Measurements from ENCODE around the gene MYO7B. TPM values are rescaled to one million over a fixed set of nuclear protein-coding genes. Genes with fewer than 3 reads are reported as not detected.

MYO7B gene
- total RNA-seq, 4 donors from 2014 or later, result 214 to 1,039 (median 594) TPM

DNA sequence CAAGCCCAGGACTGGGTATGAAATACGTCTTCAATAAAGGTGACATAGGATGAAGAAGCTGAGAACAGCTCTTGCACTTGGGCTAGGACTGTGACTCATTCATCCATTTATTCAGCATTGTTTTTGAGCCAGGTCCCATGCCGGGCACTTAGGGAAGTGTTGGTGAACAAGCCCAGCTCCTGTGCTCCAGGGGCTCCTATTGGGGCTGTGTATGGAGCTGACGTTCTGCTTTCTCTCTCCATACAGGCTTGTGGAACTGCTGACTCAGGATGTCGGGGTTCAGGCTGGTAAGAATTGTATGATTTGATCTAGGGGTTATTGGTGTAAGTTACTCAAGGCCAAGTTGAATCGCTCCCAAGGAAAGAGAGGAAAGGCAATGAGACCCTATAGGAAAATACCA lies 24.0 kb downstream of the MYO7B start:
- H3K27me3 ChIP-seq, result no peaks in the 10 kb centered on the region
- H3K4me1 ChIP-seq, result peaks cover 0 to 7% (median 0%) of the 10 kb centered on the region in 4 donors
- peaks cover 0 to 38% (median 0%) of the 10 kb centered on the region in 3 donors for H3K36me3 ChIP-seq
- H3K27ac ChIP-seq, result no peak overlapping the region
- DNase-seq, result peak in 1 of 3 donors; percentile 9
- TF ChIP-seq POLR2A (IDR thresholded peaks at IDR 0.05), result no peak
- H3K9me3 ChIP-seq, result no peaks in the 10 kb centered on the region
- no peak overlapping the region for H3K4me3 ChIP-seq

DNA sequence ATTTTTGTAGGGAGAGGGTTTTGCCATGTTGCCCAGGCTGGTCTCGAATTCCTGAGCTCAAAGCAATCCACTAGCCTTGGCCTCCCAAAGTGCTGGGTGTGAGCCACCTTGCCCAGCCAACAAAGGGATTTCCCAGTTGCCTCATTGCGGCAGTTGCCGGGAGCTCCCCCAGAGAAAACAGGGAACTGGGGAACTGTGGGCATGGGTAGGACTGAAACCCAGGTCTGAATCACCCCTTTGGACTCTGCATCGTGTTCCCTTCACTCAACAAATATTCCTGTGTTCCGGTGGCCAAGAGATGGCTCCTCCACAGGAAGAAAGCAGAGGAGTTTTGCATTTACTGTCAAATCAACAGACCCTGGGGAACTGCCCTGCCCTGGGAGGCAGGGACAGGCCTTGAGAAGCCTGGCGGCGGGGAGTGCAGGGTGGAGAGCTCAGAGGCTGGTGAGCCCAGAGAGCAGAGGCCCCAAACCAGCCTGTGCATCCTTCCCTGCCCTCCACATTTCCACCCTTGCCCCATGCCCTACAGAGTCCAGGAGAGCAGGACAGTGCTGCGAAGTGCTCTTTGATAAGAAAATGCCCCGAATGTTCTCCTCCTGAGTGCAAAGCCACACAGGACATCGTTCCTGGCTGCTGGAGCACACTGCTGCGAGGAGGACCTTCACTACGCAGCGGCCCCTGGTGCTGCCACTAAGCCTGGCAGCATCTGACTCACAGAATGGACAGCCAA lies 24.9 kb downstream of the MYO7B start:
- no peaks in the 10 kb centered on the region for H3K27me3 ChIP-seq
- peaks cover 0 to 46% (median 0%) of the 10 kb centered on the region in 3 donors for H3K36me3 ChIP-seq
- H3K4me1 ChIP-seq, result peaks cover 0 to 7% (median 0%) of the 10 kb centered on the region in 4 donors
- no peak overlapping the region for H3K27ac ChIP-seq
- no peak overlapping the region for H3K4me3 ChIP-seq
- TF ChIP-seq POLR2A (IDR thresholded peaks at IDR 0.05), result no peak
- no peaks in the 10 kb centered on the region for H3K9me3 ChIP-seq
- peak in 1 of 3 donors; percentile 21 for DNase-seq

DNA sequence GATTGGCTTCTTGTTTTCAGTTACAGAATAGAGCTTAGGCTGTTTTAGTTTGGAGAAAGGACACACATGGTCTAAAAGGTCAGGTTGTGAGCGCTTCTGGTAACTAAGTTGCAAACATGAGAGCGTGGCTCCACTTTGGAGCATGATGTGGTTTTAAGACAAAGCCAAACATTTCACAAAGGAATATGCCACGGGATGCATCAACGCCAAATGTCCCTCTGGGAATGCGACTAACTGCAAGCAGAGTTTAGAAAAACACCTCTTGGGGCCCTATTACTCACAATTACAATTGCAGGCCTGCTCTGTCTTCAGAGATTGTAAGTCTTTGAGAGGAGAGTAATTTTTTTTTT lies 25.4 kb downstream of the MYO7B start:
- Histone ChIP-seq H3K27me3 (no peaks in the 10 kb centered on the region), H3K27ac (no peak overlapping the region), H3K36me3 (peaks cover 0 to 51% (median 0%) of the 10 kb centered on the region in 3 donors), H3K4me3 (no peak overlapping the region), H3K4me1 (peaks cover 0 to 7% (median 0%) of the 10 kb centered on the region in 4 donors), H3K9me3 (no peaks in the 10 kb centered on the region)
- TF ChIP-seq POLR2A (IDR thresholded peaks at IDR 0.05), result no peak
- TF ChIP-seq, protein P1, sequence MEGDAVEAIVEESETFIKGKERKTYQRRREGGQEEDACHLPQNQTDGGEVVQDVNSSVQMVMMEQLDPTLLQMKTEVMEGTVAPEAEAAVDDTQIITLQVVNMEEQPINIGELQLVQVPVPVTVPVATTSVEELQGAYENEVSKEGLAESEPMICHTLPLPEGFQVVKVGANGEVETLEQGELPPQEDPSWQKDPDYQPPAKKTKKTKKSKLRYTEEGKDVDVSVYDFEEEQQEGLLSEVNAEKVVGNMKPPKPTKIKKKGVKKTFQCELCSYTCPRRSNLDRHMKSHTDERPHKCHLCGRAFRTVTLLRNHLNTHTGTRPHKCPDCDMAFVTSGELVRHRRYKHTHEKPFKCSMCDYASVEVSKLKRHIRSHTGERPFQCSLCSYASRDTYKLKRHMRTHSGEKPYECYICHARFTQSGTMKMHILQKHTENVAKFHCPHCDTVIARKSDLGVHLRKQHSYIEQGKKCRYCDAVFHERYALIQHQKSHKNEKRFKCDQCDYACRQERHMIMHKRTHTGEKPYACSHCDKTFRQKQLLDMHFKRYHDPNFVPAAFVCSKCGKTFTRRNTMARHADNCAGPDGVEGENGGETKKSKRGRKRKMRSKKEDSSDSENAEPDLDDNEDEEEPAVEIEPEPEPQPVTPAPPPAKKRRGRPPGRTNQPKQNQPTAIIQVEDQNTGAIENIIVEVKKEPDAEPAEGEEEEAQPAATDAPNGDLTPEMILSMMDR (IDR thresholded peaks at IDR 0.05), result no peak
- peak in 1 of 3 donors; percentile 18 for DNase-seq

GRCh38 chr2:127561371-127561770 lies 25.9 kb downstream of the MYO7B start:
- TF ChIP-seq, protein P1 (IDR thresholded peaks at IDR 0.05), result no peak
- no peak for TF ChIP-seq POLR2A (IDR thresholded peaks at IDR 0.05)
- Histone ChIP-seq H3K27ac (no peak overlapping the region), H3K36me3 (peaks cover 0 to 56% (median 0%) of the 10 kb centered on the region in 3 donors), H3K9me3 (no peaks in the 10 kb centered on the region), H3K4me1 (peaks cover 0 to 7% (median 0%) of the 10 kb centered on the region in 4 donors), H3K27me3 (no peaks in the 10 kb centered on the region), H3K4me3 (no peak overlapping the region)
- peak in 1 of 3 donors; percentile 35 for DNase-seq

GRCh38 chr2:127562936-127563335 lies 27.5 kb downstream of the MYO7B start:
- no peaks in the 10 kb centered on the region for H3K9me3 ChIP-seq
- peaks cover 0 to 7% (median 0%) of the 10 kb centered on the region in 4 donors for H3K4me1 ChIP-seq
- TF ChIP-seq POLR2A (IDR thresholded peaks at IDR 0.05), result no peak
- TF ChIP-seq, protein P1 (IDR thresholded peaks at IDR 0.05), result no peak
- no peak for DNase-seq
- H3K27ac ChIP-seq, result no peak overlapping the region
- no peak overlapping the region for H3K4me3 ChIP-seq
- H3K27me3 ChIP-seq, result no peaks in the 10 kb centered on the region
- peaks cover 0 to 65% (median 0%) of the 10 kb centered on the region in 3 donors for H3K36me3 ChIP-seq

- no peak for TF ChIP-seq POLR2A (IDR thresholded peaks at IDR 0.05)
- TF ChIP-seq, protein P1 (IDR thresholded peaks at IDR 0.05), result peak in 2 of 6 experiments; percentile 16 to 24
- H3K27ac ChIP-seq, result no peak overlapping the region
- peak in 1 of 3 donors; percentile 50 for DNase-seq
Observed at GRCh38 chr2:127563458-127564428, 28.3 kb downstream of the MYO7B start.

More at GRCh38 chr2:127563458-127564428, 28.3 kb downstream of the MYO7B start:
- Histone ChIP-seq H3K27me3 (no peaks in the 10 kb centered on the region), H3K4me3 (no peak overlapping the region), H3K4me1 (peaks cover 0 to 7% (median 0%) of the 10 kb centered on the region in 4 donors), H3K9me3 (no peaks in the 10 kb centered on the region), H3K36me3 (peaks cover 0 to 61% (median 0%) of the 10 kb centered on the region in 3 donors)

Measured in Peyer's patch (tissue), 4 donors.